Thoracic aorta (tissue), 2 donors: ENCODE results near the gene KDELR1. TPM values are rescaled to one million over a fixed set of nuclear protein-coding genes. Genes with fewer than 3 reads are reported as not detected.

Experiments
- ATAC-seq: fragments of 150-250 bp; one replicate; pipeline ENCODE4 v1.8.0; 2017; ENCODE audit warnings: low read depth; ENCODE audit not compliant: insufficient number of reproducible peaks, low FRiP score
- DNase-seq: peaks from one replicate; pipeline ENCODE4 v3.0.0-alpha.2; 2020; ENCODE audit warnings: low spot score
- H3K27ac ChIP-seq, 2 donors: fragments of 200-600 bp; sonication (generic); 1 replicate in 1 of 2; 2 replicates in 1 of 2; pipeline ENCODE4 v1.5.1; 2016; ENCODE audit warnings: mild to moderate bottlenecking in 2 of 2, moderate library complexity in 2 of 2
- H3K27me3 ChIP-seq: fragments of 200-600 bp; sonication (generic); replicated peaks from 2 replicates; pipeline ENCODE4 v1.6.0; 2016; ENCODE audit warnings: mild to moderate bottlenecking; ENCODE audit not compliant: insufficient read depth
- H3K36me3 ChIP-seq: fragments of 200-600 bp; sonication (generic); one replicate; pipeline ENCODE4 v1.5.1; 2016
- H3K4me1 ChIP-seq, 2 donors: fragments of 200-600 bp; sonication (generic); 1 replicate in 1 of 2; 2 replicates in 1 of 2; pipeline versions ENCODE4 v1.5.1 to v1.6.0; 2016; ENCODE audit warnings: low read depth in 2 of 2, mild to moderate bottlenecking in 1 of 2; ENCODE audit not compliant: control insufficient read depth in 1 of 2
- H3K4me3 ChIP-seq: fragments of 200-600 bp; sonication (generic); 2 replicates; pipeline ENCODE4 v1.5.1; 2016; ENCODE audit warnings: mild to moderate bottlenecking
- H3K9me3 ChIP-seq: fragments of 200-600 bp; sonication (generic); 2 replicates; pipeline ENCODE4 v1.5.1; 2016
- total RNA-seq, 2 donors: library from RNA; depleted of rRNA; stranded (reverse); fragments of >200 nt; gene quantifications; one replicate each; pipeline versions ENCODE4 v1.1.0 to v1.2.3, GENCODE V29; 2016
- TF ChIP-seq, protein P1 (sequence below): fragments of 200-600 bp; sonication (generic); IDR thresholded peaks from one replicate; pipeline ENCODE4 v1.5.1; 2019; ENCODE audit warnings: antibody characterized with exemption

The KDELR1 gene
- total RNA-seq, 2 donors from 2014 or later: 65.6 to 79.9 TPM

DNA sequence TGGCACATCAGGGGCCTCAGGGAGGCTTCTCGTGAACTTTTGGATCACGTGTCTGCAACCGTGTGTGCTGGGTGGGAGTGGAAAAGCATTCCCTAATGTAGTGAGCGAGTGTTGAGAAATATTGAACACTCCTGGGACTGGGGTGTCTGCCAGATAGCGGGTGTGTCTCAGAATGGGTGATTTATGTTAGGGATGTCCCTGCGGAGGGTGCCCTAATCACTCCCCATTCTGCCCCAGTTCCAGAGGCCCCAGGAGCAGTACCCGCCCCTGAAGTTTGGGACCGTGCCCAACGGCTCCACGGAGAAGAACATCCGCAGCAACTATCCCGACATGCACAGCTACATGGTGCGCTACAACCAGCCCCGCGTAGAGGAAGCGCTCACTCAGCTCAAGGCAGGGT, 30.2 kb upstream of the KDELR1 start:
- DNase-seq: no peak
- Histone ChIP-seq H3K27ac (no peak overlapping the region), H3K27me3 (no peaks in the 10 kb centered on the region), H3K36me3 (no peaks in the 10 kb centered on the region), H3K4me1 (no peaks in the 10 kb centered on the region), H3K4me3 (no peak overlapping the region), H3K9me3 (no peaks in the 10 kb centered on the region)
- ATAC-seq: no peak
- TF ChIP-seq, protein P1, sequence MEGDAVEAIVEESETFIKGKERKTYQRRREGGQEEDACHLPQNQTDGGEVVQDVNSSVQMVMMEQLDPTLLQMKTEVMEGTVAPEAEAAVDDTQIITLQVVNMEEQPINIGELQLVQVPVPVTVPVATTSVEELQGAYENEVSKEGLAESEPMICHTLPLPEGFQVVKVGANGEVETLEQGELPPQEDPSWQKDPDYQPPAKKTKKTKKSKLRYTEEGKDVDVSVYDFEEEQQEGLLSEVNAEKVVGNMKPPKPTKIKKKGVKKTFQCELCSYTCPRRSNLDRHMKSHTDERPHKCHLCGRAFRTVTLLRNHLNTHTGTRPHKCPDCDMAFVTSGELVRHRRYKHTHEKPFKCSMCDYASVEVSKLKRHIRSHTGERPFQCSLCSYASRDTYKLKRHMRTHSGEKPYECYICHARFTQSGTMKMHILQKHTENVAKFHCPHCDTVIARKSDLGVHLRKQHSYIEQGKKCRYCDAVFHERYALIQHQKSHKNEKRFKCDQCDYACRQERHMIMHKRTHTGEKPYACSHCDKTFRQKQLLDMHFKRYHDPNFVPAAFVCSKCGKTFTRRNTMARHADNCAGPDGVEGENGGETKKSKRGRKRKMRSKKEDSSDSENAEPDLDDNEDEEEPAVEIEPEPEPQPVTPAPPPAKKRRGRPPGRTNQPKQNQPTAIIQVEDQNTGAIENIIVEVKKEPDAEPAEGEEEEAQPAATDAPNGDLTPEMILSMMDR: no peak

DNA sequence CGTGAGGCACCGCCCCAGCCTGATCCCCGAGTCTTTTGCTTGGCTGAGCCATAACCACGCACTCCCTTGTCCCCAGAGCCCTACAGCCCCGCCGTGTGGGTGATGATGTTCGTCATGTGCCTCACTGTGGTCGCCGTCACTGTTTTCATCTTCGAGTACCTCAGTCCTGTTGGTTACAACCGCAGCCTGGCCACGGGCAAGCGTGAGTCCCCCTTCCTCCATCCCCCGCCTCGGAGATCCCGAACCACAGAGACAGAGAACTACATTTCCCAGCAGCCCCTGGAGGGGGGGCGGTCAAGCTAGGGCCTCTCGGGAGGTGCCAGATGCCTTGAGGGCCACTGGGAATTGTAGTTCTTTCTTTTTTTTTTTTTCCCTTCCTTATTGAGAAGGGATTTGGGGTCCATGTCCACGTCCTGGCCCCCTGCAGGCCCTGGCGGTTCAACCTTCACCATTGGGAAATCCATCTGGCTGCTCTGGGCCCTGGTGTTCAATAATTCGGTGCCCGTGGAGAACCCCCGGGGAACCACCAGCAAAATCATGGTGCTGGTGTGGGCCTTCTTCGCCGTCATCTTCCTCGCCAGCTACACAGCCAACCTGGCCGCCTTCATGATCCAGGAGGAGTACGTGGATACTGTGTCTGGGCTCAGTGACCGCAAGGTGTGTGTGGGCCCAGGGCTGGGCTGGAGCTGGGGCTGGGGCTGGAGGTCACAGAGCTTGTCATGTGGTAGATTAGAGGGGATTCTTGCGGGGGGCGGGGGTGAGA, 28.0 kb upstream of the KDELR1 start:
- Histone ChIP-seq H3K27ac (no peak overlapping the region), H3K27me3 (peaks cover 4% of the 10 kb centered on the region), H3K4me3 (peak overlapping the region; percentile 45), H3K4me1 (peaks cover 0 to 6% of the 10 kb centered on the region in 2 donors), H3K9me3 (no peaks in the 10 kb centered on the region), H3K36me3 (no peaks in the 10 kb centered on the region)
- TF ChIP-seq, protein P1: no peak
- ATAC-seq: no peak
- DNase-seq: no peak

DNA sequence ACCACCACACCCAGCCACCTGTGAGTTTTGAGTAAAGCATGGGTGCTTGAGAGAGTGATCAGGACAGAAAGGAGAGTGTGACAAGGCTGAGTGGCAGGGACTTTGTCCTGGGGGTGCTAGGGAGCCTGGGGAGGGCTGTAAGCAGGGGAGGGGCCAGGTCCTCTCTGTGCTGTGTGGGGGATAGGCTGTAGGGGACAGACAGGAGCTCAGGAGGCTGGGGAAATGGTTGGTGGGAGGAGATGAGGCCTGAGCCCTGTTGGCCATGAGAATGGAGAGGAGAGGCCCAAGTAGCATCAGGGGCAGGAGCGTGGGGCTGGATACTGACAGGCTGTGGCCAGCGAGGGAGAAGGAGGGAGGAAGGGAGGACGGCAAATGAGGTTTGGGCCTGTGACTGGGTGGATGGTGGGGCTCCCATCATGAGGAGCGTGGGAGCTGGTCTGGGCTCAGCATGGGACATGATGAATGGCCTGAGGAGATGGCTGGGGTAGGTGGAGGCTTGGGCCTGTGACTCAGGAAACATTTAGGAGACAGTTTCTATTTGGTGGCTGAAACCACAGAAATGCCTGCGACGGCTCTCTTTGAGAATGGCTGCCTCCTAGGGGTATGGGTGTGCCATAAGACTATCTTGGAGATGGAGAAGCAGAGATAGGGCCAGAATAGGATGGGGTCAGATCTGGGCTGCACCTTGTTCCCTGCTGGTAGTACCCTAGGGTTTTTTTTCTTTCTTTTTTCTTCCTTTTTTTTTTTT, 27.1 kb upstream of the KDELR1 start:
- peaks cover 0 to 6% of the 10 kb centered on the region in 2 donors for H3K4me1 ChIP-seq
- TF ChIP-seq, protein P1: no peak
- H3K27ac ChIP-seq: no peak overlapping the region
- H3K36me3 ChIP-seq: no peaks in the 10 kb centered on the region
- H3K27me3 ChIP-seq: peaks cover 4% of the 10 kb centered on the region
- DNase-seq (no peak), ATAC-seq (no peak)
- H3K9me3 ChIP-seq: no peaks in the 10 kb centered on the region
- no peak overlapping the region for H3K4me3 ChIP-seq

DNA sequence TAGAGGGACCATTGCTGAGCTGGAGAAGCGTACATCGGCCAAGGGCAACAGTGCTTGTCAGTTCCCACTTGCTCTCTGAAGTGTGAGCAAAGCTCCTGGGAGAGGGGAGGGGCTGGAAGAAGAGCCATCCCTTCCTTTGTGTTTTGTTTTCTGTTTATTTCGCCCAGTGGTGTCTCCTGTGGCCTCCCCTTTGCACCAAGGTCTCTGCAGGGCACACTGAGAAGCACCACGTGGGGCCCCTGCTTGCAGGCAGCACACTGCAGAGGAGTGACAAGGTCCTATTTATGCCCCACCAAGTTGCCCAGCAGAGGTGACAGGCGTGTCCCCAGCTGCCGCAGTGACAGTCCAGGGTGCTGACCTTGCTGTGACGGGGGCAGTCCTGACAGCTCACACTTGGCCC, 26.1 kb upstream of the KDELR1 start:
- TF ChIP-seq, protein P1: no peak
- H3K27me3 ChIP-seq: peaks cover 4% of the 10 kb centered on the region
- ATAC-seq (no peak), DNase-seq (no peak)
- H3K4me1 ChIP-seq: peaks cover 0 to 6% of the 10 kb centered on the region in 2 donors
- H3K9me3 ChIP-seq: no peaks in the 10 kb centered on the region
- no peaks in the 10 kb centered on the region for H3K36me3 ChIP-seq
- H3K27ac ChIP-seq: no peak overlapping the region
- no peak overlapping the region for H3K4me3 ChIP-seq

DNA sequence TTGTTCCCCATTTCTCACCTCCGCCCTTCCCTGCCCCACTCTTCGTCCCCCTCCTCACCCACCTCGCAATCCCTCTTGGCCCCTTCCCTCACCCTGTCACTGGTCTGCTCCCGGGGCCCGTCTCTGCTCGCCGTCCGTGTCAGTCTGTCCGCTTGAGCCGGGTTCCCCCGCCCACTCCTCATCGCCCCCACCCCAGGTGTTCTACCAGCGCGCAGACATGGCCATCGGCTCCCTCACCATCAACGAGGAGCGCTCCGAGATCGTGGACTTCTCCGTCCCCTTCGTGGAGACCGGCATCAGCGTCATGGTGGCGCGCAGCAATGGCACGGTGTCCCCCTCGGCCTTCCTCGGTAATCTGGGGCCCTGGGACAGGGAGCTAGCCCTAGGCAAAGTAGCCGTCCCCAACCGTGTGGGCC, 24.5 kb upstream of the KDELR1 start:
- Histone ChIP-seq H3K4me3 (peak overlapping the region; percentile 61), H3K4me1 (peaks cover 0 to 6% of the 10 kb centered on the region in 2 donors), H3K27me3 (peaks cover 4% of the 10 kb centered on the region), H3K9me3 (no peaks in the 10 kb centered on the region), H3K27ac (no peak overlapping the region), H3K36me3 (no peaks in the 10 kb centered on the region)
- DNase-seq: no peak
- TF ChIP-seq, protein P1: no peak
- no peak for ATAC-seq
